ENCODE results near the gene CD164. TPM values are rescaled to one million over a fixed set of nuclear protein-coding genes. Genes with fewer than 3 reads are reported as not detected.

CD164 gene
- total and polyA plus RNA-seq, 2 donors (not counting 3 experiments of a cell fraction or from before 2014, with no cell fraction given): 116 to 172 TPM

DNA sequence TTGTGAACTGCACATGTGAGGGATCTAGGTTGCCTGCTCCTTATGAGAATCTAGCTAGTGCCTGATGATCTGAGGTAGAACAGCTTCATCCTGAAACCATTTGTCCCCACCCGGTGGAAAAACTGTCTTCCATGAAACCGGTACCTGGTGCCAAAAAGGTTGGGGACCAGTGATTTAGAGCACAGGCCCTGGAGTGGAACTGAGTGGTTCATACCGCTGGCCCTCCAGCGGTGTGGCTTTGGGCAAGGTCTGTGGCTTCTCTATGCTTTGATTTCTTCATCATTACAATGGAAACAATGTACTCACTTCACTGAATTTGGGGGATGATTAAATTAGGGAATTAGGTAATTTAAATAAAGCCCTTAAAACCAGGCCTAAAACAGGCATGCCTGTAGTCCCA is 36.3 kb downstream of the CD164 start:
- DNase-seq (ENCODE audit: low read depth, low spot score): no peak
- intact Hi-C loops (cut with micrococcal nuclease) (no loop called here), dilution Hi-C loops (cut with MboI; ENCODE audit: extremely low pct_ligation_motif_present, low sequenced_read_pairs) (no loop called here)
- Histone ChIP-seq H3K4me1 (ENCODE audit: control insufficient read depth, extremely low read depth, insufficient read depth, low read length) (no peaks in the 10 kb centered on the region), H3K4me3 (replicated peaks in 1 of 3; ENCODE audit: insufficient read depth in 1 of 3, low read depth in 1 of 3, low read length in 3 of 3) (no peak overlapping the region), H4K20me1 (replicated peaks; ENCODE audit: control insufficient read depth, extremely low read depth, insufficient read depth, low read length) (no peaks in the 10 kb centered on the region), H3K9me1 (replicated peaks; ENCODE audit: control insufficient read depth, extremely low read depth, insufficient read depth, low read length) (no peaks in the 10 kb centered on the region), H3K36me3 (ENCODE audit: control insufficient read depth in 2 of 2, extremely low read depth in 1 of 2, insufficient read depth in 2 of 2, low read length in 2 of 2) (no peaks in the 10 kb centered on the region), H3K9me3 (replicated peaks; ENCODE audit: control insufficient read depth, insufficient read depth, low read length) (no peaks in the 10 kb centered on the region), H3K27me3 (ENCODE audit: control insufficient read depth in 2 of 2, insufficient read depth in 2 of 2, low read length in 2 of 2) (no peaks in the 10 kb centered on the region), H2AFZ (ENCODE audit: low read depth, low read length) (no peak overlapping the region), H3K27ac (ENCODE audit: insufficient read depth, low read depth, low read length) (no peak overlapping the region), H3K4me2 (ENCODE audit: insufficient read depth, low read length) (no peak overlapping the region), H3K9ac (replicated peaks; ENCODE audit: extremely low read depth, insufficient read depth, low read length) (no peak overlapping the region), H3K79me2 (ENCODE audit: control insufficient read depth, insufficient read depth, low read length) (no peaks in the 10 kb centered on the region)
- no peak for FAIRE-seq
- TF ChIP-seq FOS (IDR thresholded peaks at IDR 0.05; ENCODE audit: borderline replicate concordance, insufficient read depth, low read length): no peak
- no peak for TF ChIP-seq MAX (IDR thresholded peaks at IDR 0.05; ENCODE audit: insufficient read depth, insufficient read length)
- TF ChIP-seq JUN (IDR thresholded peaks at IDR 0.05; ENCODE audit: borderline replicate concordance, insufficient read depth, insufficient read length, low read depth): no peak
- no peak for TF ChIP-seq POLR2A (IDR thresholded peaks at IDR 0.05; ENCODE audit: low read depth, low read length)
- no peak for TF ChIP-seq MYC (IDR thresholded peaks at IDR 0.05; ENCODE audit: low read depth, low read length)
- TF ChIP-seq POLR2AphosphoS5 (IDR thresholded peaks at IDR 0.05; ENCODE audit: insufficient read depth, low read depth, low read length): no peak
- no peak for TF ChIP-seq GATA2 (IDR thresholded peaks at IDR 0.05; ENCODE audit: insufficient read depth, insufficient read length, low read depth, low read length)
- TF ChIP-seq, protein P1, sequence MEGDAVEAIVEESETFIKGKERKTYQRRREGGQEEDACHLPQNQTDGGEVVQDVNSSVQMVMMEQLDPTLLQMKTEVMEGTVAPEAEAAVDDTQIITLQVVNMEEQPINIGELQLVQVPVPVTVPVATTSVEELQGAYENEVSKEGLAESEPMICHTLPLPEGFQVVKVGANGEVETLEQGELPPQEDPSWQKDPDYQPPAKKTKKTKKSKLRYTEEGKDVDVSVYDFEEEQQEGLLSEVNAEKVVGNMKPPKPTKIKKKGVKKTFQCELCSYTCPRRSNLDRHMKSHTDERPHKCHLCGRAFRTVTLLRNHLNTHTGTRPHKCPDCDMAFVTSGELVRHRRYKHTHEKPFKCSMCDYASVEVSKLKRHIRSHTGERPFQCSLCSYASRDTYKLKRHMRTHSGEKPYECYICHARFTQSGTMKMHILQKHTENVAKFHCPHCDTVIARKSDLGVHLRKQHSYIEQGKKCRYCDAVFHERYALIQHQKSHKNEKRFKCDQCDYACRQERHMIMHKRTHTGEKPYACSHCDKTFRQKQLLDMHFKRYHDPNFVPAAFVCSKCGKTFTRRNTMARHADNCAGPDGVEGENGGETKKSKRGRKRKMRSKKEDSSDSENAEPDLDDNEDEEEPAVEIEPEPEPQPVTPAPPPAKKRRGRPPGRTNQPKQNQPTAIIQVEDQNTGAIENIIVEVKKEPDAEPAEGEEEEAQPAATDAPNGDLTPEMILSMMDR (IDR thresholded peaks at IDR 0.05; ENCODE audit: extremely low read depth in 1 of 2, insufficient read depth in 1 of 2, low read depth in 1 of 2, low read length in 2 of 2): no peak
- no peak for TF ChIP-seq EZH2 (IDR thresholded peaks at IDR 0.05; ENCODE audit: borderline replicate concordance, low read depth, low read length, severe bottlenecking)
- POLR2A ChIA-PET: no interaction called here
- BruUV-seq (replicated peaks): no TSS peak
- CTCF ChIA-PET: no interaction called here

Measured in endothelial cell of umbilical vein (primary cell).